CD14-positive monocyte (primary cell): Measurements from ENCODE around the gene NAALADL1. TPM values are rescaled to one million over a fixed set of nuclear protein-coding genes. Genes with fewer than 3 reads are reported as not detected.

Source experiments
- DNase-seq, 3 donors: peaks; one replicate each; pipeline ENCODE4 v3.0.0-alpha.2; 2011 to 2022
- H2AFZ ChIP-seq: 2 replicates; pipeline ENCODE4 v1.6.0; 2012; ENCODE audit warnings: mild to moderate bottlenecking, low read depth, low read length, inconsistent platforms; ENCODE audit not compliant: insufficient read depth, poor library complexity, severe bottlenecking
- H3K27ac ChIP-seq, 2 donors: 1 replicate in 1 of 2; 2 replicates in 1 of 2; pipeline ENCODE4 v1.5.1; 2012 to 2013; ENCODE audit warnings: low read length in 2 of 2, control low read depth in 1 of 2, inconsistent platforms in 1 of 2, low read depth in 1 of 2, mild to moderate bottlenecking in 1 of 2
- H3K27me3 ChIP-seq, 2 donors: one replicate each; pipeline versions ENCODE4 v1.6.0 to v1.6.1; 2011 to 2013; ENCODE audit warnings: low read length in 2 of 2; ENCODE audit not compliant: control insufficient read depth in 2 of 2, insufficient read depth in 2 of 2
- H3K36me3 ChIP-seq, 2 donors: replicated peaks in 1 of 2; 1 replicate in 1 of 2; 2 replicates in 1 of 2; pipeline versions ENCODE4 v1.5.1 to v1.6.1; 2012 to 2013; ENCODE audit warnings: low read length in 2 of 2, control low read depth in 1 of 2, inconsistent platforms in 1 of 2, mild to moderate bottlenecking in 1 of 2; ENCODE audit not compliant: insufficient read depth in 2 of 2, control insufficient read depth in 1 of 2
- H3K4me1 ChIP-seq, 2 donors: 1 replicate in 1 of 2; 2 replicates in 1 of 2; pipeline versions ENCODE4 v1.5.1 to v1.6.1; 2012 to 2013; ENCODE audit warnings: low read length in 2 of 2, control low read depth in 1 of 2, inconsistent platforms in 1 of 2, mild to moderate bottlenecking in 1 of 2, moderate library complexity in 1 of 2; ENCODE audit not compliant: insufficient read depth in 2 of 2, control insufficient read depth in 1 of 2
- H3K4me2 ChIP-seq: replicated peaks from 2 replicates; pipeline ENCODE3; 2012; ENCODE audit warnings: low read length, moderate library complexity, mild to moderate bottlenecking; ENCODE audit not compliant: poor library complexity, severe bottlenecking; ENCODE audit errors: extremely low read depth
- H3K4me3 ChIP-seq, 3 experiments: fragments of 200-600 bp in 1 of 3; sonication (generic) in 1 of 3; replicated peaks in 1 of 3; 1 replicate in 2 of 3; 2 replicates in 1 of 3; pipeline ENCODE4 v1.5.1; 2011 to 2013; ENCODE audit warnings: low read length in 3 of 3, mild to moderate bottlenecking in 3 of 3, control low read depth in 2 of 3, low read depth in 2 of 3, inconsistent platforms in 1 of 3, moderate library complexity in 1 of 3
- H3K79me2 ChIP-seq: 2 replicates; pipeline ENCODE4 v1.6.0; 2012; ENCODE audit warnings: mild to moderate bottlenecking, control low read depth, inconsistent platforms, low read length, moderate library complexity; ENCODE audit not compliant: insufficient read depth
- H3K9ac ChIP-seq: 2 replicates; pipeline ENCODE4 v1.6.0; 2017; ENCODE audit warnings: low read length, mild to moderate bottlenecking; ENCODE audit not compliant: insufficient read depth, poor library complexity, severe bottlenecking
- H3K9me3 ChIP-seq, 2 donors: replicated peaks in 1 of 2; 1 replicate in 1 of 2; 2 replicates in 1 of 2; pipeline versions ENCODE4 v1.5.1 to v1.6.1; 2012 to 2013; ENCODE audit warnings: low read length in 2 of 2, control low read depth in 1 of 2; ENCODE audit not compliant: control insufficient read depth in 1 of 2, insufficient read depth in 1 of 2
- H4K20me1 ChIP-seq: 2 replicates; pipeline ENCODE4 v1.6.0; 2012; ENCODE audit warnings: mild to moderate bottlenecking, low read length, control low read depth, moderate library complexity; ENCODE audit not compliant: insufficient read depth
- H3K27ac Mint-ChIP-seq, 7 donors: one replicate each; pipeline ENCODE4 v1.8.0; 2020; ENCODE audit warnings: mild to moderate bottlenecking in 7 of 7, mixed read lengths in 7 of 7, moderate library complexity in 6 of 7, inconsistent platforms in 2 of 7
- H3K27me3 Mint-ChIP-seq, 3 donors: one replicate each; pipeline ENCODE4 v1.8.0; 2021 to 2022; ENCODE audit warnings: low read depth in 3 of 3, mild to moderate bottlenecking in 3 of 3, mixed read lengths in 3 of 3, moderate library complexity in 3 of 3, inconsistent platforms in 1 of 3
- H3K36me3 Mint-ChIP-seq, 2 donors: one replicate each; pipeline ENCODE4 v1.8.0; 2020; ENCODE audit warnings: mixed read lengths in 2 of 2, inconsistent platforms in 1 of 2, mild to moderate bottlenecking in 1 of 2
- H3K4me1 Mint-ChIP-seq: one replicate; pipeline ENCODE4 v1.8.0; 2020; ENCODE audit warnings: mild to moderate bottlenecking, mixed read lengths
- H3K4me3 Mint-ChIP-seq, 2 donors: one replicate each; pipeline ENCODE4 v1.8.0; 2020; ENCODE audit warnings: mild to moderate bottlenecking in 2 of 2, mixed read lengths in 2 of 2, moderate library complexity in 1 of 2
- H3K9me3 Mint-ChIP-seq, 7 donors: one replicate each; pipeline ENCODE4 v1.8.0; 2020 to 2022; ENCODE audit warnings: mixed read lengths in 7 of 7, mild to moderate bottlenecking in 6 of 7, moderate library complexity in 6 of 7, inconsistent platforms in 2 of 7
- CTCF ChIP-seq: fragments of 200-600 bp; IDR thresholded peaks from one replicate; pipeline ENCODE4 v1.8.0; 2022; ENCODE audit warnings: antibody characterized with exemption, mild to moderate bottlenecking
- WGBS: methylation state at CpG from one replicate; pipeline ENCODE4 v1.1.5; 2013; ENCODE audit warnings: missing lambda C conversion rate; ENCODE audit not compliant: insufficient coverage; 5-methylcytosine and 5-hydroxymethylcytosine counted together
- intact Hi-C, 2 donors: fragments of 100-400 bp; cut with micrococcal nuclease; formaldehyde crosslinking; loops; one replicate each; pipeline versions ENCODE4 v1.15.0 to v1.15.1; 2023
- polyA plus RNA-seq, 3 donors: library from polyadenylated mRNA; depleted of rRNA in 1 of 3; unstranded in 2 of 3; stranded (reverse) in 1 of 3; fragments of 300-500 nt in 2 of 3; fragments of >200 nt in 1 of 3; fragmentation: Illumina TruSeq in 2 of 3; gene quantifications; 1 replicate in 2 of 3; 2 replicates in 1 of 3; pipeline ENCODE4 v1.2.3, GENCODE V29; 2012 to 2021

NAALADL1 gene
- polyA plus RNA-seq, 3 donors = 11.1 to 20.1 (median 20.1) TPM

GRCh38 chr11:65095974-65096806 lies 37.8 kb upstream of the NAALADL1 start, which contains the start of gene VPS51:
VPS51 (plus strand) TSS chr11:65096214; CDS start chr11:65096251, 37 bp downstream.
- no peaks in the 10 kb centered on the region for H3K27me3 ChIP-seq
- peaks cover 9 to 10% of the 10 kb centered on the region in 2 donors for H3K36me3 Mint-ChIP-seq
- peak within 1 kb of the TSS; percentile 95 for H2AFZ ChIP-seq
- WGBS = under 1% methylated on average over 31 of the region's 52 CpGs
- peak within 1 kb of the TSS; percentile 66 to 88 for H3K27ac ChIP-seq
- no peaks in the 10 kb centered on the region for H3K9me3 ChIP-seq
- DNase-seq = peak; percentile 83 to 90 (median 88)
- peaks cover 9 to 19% of the 10 kb centered on the region in 2 donors for H3K4me1 ChIP-seq
- peak within 1 kb of the TSS; percentile 82 for H3K4me2 ChIP-seq
- no peak for TF ChIP-seq CTCF
- H3K9ac ChIP-seq = peak within 1 kb of the TSS; percentile 91
- H4K20me1 ChIP-seq = peaks cover 4% of the 10 kb centered on the region
- intact Hi-C loops = loop anchor here in 1 of 2 donors (1.0 kb wide), 1 partner anchor 12 kb away; the partner anchor contains the start of genes CDCA5 and ZFPL1
- H3K4me3 Mint-ChIP-seq = peak within 1 kb of the TSS; percentile 94 to 95
- peak within 1 kb of the TSS; percentile 86 to 98 (median 95) for H3K27ac Mint-ChIP-seq
- H3K79me2 ChIP-seq = peaks cover 29% of the 10 kb centered on the region
- H3K4me3 ChIP-seq = peak within 1 kb of the TSS; percentile 74 to 95 (median 85)
- H3K36me3 ChIP-seq = peaks cover 6 to 9% of the 10 kb centered on the region in 2 donors
- H3K4me1 Mint-ChIP-seq = peaks cover 15% of the 10 kb centered on the region
- peaks cover 0 to 3% (median 0%) of the 10 kb centered on the region in 3 donors for H3K27me3 Mint-ChIP-seq
- peaks cover 0 to 2% (median 0%) of the 10 kb centered on the region in 7 donors for H3K9me3 Mint-ChIP-seq

GRCh38 chr11:65095427-65095826 lies 37.1 kb upstream of the NAALADL1 start:
- H2AFZ ChIP-seq = peak overlapping the region; percentile 95
- peaks cover 9 to 19% of the 10 kb centered on the region in 2 donors for H3K4me1 ChIP-seq
- peak overlapping the region in 1 of 2 donors; percentile 88 for H3K27ac ChIP-seq
- Mint-ChIP-seq H3K4me3 (peak overlapping the region in 1 of 2 donors; percentile 94), H3K9me3 (peaks cover 0 to 2% (median 0%) of the 10 kb centered on the region in 7 donors), H3K27me3 (peaks cover 0 to 3% (median 0%) of the 10 kb centered on the region in 3 donors), H3K27ac (peak overlapping the region; percentile 73 to 98 (median 88)), H3K4me1 (peaks cover 15% of the 10 kb centered on the region), H3K36me3 (peaks cover 8 to 10% of the 10 kb centered on the region in 2 donors)
- intact Hi-C loops = no loop called here
- 88% methylated on average over 19 of the region's 22 CpGs for WGBS
- no peak for TF ChIP-seq CTCF
- H3K79me2 ChIP-seq = peaks cover 23% of the 10 kb centered on the region
- no peaks in the 10 kb centered on the region for H3K27me3 ChIP-seq
- DNase-seq = no peak
- H3K4me3 ChIP-seq = peak overlapping the region in 1 of 3 experiments; percentile 95
- peaks cover 6 to 7% of the 10 kb centered on the region in 2 donors for H3K36me3 ChIP-seq
- H3K4me2 ChIP-seq = peak overlapping the region; percentile 82
- peak overlapping the region; percentile 91 for H3K9ac ChIP-seq
- H4K20me1 ChIP-seq = peaks cover 4% of the 10 kb centered on the region
- H3K9me3 ChIP-seq = no peaks in the 10 kb centered on the region
